GM18858 (cell line): ENCODE data around the gene MYADML2.

ENCODE experiments used
- ATAC-seq: cut with Tn5 transposase; IDR thresholded peaks from one replicate; pipeline ENCODE4 v1.9.1; 2021; ENCODE audit not compliant: unreplicated experiment

Gene MYADML2

GRCh38 chr17:81940538-81941483 lies 6.2 kb downstream of the MYADML2 start:
- no peak for ATAC-seq

GRCh38 chr17:81939881-81940385 lies 7.1 kb downstream of the MYADML2 start:
- no peak for ATAC-seq

GRCh38 chr17:81939218-81939617 lies 7.8 kb downstream of the MYADML2 start:
- no peak for ATAC-seq

- ATAC-seq = no peak
Measured at GRCh38 chr17:81935709-81936084, 11.3 kb downstream of the MYADML2 start.

GRCh38 chr17:81934850-81935708 lies 12.0 kb downstream of the MYADML2 start:
- no peak for ATAC-seq

- no peak for ATAC-seq
Measured at GRCh38 chr17:81934098-81934757, 12.8 kb downstream of the MYADML2 start.

GRCh38 chr17:81933178-81933699 lies 13.8 kb downstream of the MYADML2 start:
- ATAC-seq = no peak

GRCh38 chr17:81932333-81932983 lies 14.6 kb downstream of the MYADML2 start:
- ATAC-seq = no peak

GRCh38 chr17:81931557-81932332 lies 15.3 kb downstream of the MYADML2 start:
- no peak for ATAC-seq

GRCh38 chr17:81931189-81931556 lies 15.9 kb downstream of the MYADML2 start:
- ATAC-seq = no peak

- no peak for ATAC-seq
Measured at GRCh38 chr17:81930142-81931125, 16.6 kb downstream of the MYADML2 start.

GRCh38 chr17:81929253-81930141 lies 17.5 kb downstream of the MYADML2 start:
- no peak for ATAC-seq

GRCh38 chr17:81928544-81929252 lies 18.3 kb downstream of the MYADML2 start:
- ATAC-seq = no peak

- ATAC-seq = peak; percentile 73
Measured at GRCh38 chr17:81927653-81928543, 19.1 kb downstream of the MYADML2 start, which contains the start of gene MAFG. TSS of gene MAFG (minus strand) at chr17:81927735. CDS start at chr17:81923185, 4,550 bp downstream.

- no peak for ATAC-seq
Measured at GRCh38 chr17:81927152-81927652, 19.8 kb downstream of the MYADML2 start.
